GM12801 (cell line): ENCODE data around the gene MIEF1.

Experiments
- TF ChIP-seq, protein P1 (sequence below): IDR thresholded peaks from one replicate; pipeline ENCODE4 v1.5.1; 2011; ENCODE audit warnings: control low read depth; ENCODE audit not compliant: insufficient read length; ENCODE audit errors: extremely low read depth

The MIEF1 gene

DNA sequence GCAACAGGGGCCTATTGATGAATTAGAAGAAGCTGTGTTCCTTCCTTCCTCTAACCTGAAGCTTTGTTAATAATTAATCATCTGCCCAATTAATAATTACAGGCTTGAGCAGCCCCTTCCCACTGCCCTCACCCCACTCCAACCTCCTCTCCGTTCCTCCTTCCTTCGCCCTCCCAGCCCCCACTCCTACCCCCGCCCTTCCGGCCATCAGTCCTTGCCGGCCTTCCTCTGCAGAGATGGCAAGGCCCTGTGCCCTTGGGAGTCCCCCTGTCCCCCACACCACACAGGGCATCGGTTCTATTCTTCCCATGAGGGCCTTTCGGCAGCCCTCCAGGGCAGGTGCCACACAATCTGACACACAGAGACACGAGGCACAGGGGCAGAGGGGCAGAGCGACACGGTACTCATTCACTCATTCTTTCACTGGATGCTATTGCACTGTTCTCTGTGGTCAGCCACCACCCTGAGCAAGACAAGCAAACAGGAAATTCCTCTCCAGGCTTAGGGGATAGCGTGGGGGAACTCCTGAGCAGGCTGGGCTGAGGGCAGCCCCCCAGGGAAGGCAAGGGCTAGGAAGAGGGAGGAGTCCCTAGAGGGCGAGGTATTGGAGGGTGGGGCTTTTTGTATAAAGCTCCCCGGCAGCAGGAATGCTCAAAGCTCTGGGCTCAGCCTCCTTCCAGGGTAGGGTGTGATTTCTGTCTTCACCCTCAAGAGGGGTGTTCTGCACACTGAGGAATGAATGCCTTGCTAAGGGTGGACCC lies 30.5 kb upstream of the MIEF1 start:
- TF ChIP-seq, protein P1, sequence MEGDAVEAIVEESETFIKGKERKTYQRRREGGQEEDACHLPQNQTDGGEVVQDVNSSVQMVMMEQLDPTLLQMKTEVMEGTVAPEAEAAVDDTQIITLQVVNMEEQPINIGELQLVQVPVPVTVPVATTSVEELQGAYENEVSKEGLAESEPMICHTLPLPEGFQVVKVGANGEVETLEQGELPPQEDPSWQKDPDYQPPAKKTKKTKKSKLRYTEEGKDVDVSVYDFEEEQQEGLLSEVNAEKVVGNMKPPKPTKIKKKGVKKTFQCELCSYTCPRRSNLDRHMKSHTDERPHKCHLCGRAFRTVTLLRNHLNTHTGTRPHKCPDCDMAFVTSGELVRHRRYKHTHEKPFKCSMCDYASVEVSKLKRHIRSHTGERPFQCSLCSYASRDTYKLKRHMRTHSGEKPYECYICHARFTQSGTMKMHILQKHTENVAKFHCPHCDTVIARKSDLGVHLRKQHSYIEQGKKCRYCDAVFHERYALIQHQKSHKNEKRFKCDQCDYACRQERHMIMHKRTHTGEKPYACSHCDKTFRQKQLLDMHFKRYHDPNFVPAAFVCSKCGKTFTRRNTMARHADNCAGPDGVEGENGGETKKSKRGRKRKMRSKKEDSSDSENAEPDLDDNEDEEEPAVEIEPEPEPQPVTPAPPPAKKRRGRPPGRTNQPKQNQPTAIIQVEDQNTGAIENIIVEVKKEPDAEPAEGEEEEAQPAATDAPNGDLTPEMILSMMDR = no peak

DNA sequence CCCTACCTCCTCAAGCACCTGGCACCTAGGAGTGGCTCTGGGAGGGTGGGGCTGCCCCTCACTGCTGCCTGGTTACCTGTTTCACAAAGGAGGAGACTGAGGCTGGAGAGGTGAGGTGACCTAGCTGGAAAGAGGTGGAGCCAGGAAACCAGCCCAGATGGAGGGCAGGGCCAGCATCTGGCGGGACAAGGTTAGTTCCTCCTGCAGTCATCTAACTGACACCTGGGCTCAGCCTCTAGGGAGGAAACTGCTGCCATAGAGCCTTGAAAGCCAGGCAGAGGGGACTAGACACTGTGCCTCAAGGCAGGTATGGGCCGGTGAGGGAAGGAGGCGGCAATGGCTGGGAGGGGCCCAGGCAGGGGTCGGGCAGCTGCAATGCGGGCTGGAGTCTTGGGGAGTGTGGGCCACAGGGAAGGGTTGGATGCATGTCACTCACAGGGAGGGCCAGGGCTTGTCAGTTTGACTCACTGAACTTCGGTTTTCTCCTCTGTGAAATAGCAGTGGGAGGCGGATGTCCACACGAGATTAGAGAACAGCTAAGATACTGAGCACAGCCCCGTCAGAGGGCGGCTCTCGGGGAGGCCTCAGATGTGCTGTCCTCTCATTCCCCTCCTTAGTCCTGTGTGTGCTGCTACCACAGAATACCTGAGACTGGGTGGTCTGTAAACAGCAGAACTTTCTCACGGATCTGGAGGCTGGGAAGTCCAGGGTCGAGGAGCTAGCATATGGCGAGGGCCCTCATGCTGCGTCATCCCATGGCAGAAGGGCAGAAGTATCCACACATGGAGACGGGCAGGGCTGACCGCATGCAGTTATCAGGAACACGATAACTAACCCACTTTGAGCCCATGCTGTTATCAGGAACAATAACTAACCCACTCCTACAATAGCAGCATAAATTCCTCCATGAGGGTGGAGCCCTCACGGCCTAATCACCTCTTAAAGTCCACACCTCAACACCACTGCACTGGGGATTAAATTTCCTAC lies 29.2 kb upstream of the MIEF1 start:
- TF ChIP-seq, protein P1 = no peak

DNA sequence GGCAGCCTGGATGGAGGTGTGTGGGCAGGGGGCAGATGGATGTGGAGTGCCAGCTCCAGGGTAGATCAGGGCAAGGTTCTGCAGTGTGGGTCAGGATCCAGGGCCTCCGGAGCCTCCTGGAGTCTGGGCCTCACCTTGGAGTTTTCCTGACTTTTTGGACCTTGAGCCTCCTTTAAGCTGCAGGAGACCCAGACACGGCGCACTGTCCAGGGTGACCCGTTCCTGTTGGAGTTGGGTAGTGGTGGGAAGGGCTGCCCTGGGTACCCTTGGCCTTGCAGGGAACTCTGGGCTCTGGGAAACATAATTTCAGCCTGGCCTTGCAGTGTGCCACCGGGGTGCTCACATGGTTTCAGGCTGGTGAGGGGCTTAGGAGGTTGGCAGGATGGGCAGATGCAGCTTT lies 28.2 kb upstream of the MIEF1 start:
- TF ChIP-seq, protein P1 = no peak

DNA sequence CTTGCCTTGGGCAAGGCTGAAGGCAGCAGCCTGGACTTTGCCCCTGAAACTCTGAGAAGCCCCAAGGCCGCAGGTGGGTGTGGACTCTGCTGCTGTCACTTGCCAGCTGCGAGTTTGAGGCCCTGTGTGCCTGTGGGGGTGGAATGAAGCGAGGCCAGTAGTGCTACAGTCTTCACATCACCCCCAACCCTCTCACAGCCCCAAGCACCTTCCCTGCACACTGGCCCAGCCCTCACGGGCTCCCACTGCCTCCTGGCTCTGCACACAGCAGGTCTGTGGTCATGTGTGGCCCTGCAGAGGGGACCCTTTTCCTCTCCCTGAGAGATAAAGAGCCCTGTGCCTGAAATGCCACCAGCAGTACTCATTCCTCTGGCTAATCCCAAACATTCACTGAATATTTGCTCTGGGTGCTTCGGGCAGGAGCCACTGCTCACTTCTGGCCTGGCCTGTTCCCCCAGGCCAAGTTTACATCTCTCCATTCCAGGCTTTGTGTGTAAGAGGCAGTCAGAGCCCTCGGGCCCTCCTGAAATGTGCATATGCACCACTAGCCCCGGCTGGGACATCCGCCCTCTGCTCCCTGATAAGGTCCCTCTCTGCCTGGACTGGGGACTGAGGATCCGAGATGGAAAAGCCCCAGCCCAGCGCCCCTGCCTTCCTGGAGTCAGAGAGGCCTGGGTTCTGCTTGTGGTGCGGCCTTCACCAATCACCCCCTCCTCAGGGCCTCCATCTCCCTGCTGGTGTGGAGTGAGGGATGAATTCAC lies 27.6 kb upstream of the MIEF1 start:
- TF ChIP-seq, protein P1 = no peak

DNA sequence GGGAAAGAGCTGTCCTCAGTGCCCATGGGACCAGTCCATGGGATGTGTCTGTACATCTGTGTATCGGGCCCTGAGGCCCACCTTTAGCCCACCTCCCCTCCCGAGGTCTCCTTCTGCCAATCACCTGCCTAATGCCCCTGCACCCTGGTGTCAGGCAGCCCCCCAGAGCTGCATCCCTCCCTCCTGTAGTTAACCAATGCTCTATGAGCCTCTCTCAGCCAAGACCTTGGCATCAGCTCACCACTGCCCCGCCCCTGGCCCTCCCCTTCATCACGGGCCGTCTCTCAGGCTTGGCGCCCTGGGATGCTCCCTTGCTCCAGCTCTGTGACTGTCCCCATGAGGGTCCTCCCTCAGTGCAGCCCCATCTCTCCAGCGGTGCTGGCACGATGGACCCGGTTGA lies 26.8 kb upstream of the MIEF1 start:
- TF ChIP-seq, protein P1 = no peak

DNA sequence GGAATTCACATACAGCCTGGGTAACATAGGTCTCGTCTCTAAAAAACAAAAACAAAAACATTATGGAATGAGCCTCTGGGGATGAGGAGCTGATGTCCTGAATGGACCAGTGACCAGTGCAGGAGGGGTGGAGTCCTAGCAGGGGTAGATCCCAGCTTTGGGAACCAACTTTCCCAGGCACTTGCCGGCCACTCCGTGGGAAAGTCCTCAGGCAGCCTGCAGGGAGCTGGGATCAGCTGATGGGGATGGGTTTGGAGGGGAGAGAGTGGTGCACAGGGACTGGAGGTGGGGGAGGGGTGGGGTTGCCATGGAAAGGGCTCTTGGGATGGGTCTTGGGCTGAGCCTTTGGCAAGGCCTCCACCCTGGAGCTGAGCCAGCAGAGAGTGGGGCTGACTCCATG lies 26.2 kb upstream of the MIEF1 start:
- TF ChIP-seq, protein P1 = no peak

DNA sequence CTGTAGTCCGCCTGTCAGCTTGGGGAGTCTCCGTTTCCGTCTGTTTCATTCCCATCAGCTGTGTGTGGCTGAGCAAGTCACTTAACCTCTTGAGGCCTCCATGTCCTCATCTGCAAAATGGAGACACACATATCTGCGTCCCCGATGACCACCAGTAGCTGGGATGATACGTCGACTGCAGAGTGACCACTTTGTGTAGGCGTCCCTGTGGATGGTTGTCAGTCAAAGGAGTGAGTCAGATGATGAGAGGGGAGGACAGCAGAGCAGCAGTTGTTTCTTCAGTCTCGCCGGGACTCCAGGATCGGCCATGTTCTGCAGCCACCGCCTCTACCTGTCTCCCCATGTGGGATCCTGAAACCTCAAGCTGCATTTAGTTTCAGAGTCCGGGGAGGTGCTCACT lies 25.4 kb upstream of the MIEF1 start:
- TF ChIP-seq, protein P1 = no peak
